Astrocyte (in vitro differentiated cells and primary cell): ENCODE data around the gene FLT3LG. TPM values are rescaled to one million over a fixed set of nuclear protein-coding genes. Genes with fewer than 3 reads are reported as not detected.

Experiments
- DNase-seq: peaks from one replicate; pipeline ENCODE4 v3.0.0-alpha.2; 2010; ENCODE audit warnings: low read depth
- FAIRE-seq: peaks from 2 replicates; lab custom pipeline; 2011; peaks lifted over from hg19 to GRCh38; lab: Jason Lieb, UNC
- H2AFZ ChIP-seq: 2 replicates; pipeline ENCODE4 v1.6.0; 2012; ENCODE audit warnings: low read depth, low read length, inconsistent platforms
- H3K27ac ChIP-seq: 2 replicates; pipeline ENCODE4 v1.5.1; 2011; ENCODE audit warnings: low read depth, low read length, inconsistent platforms
- H3K27me3 ChIP-seq: 2 replicates; pipeline ENCODE4 v1.6.0; 2011; ENCODE audit warnings: low read length, inconsistent platforms; ENCODE audit not compliant: insufficient read depth
- H3K36me3 ChIP-seq: 2 replicates; pipeline ENCODE4 v1.5.1; 2011; ENCODE audit warnings: low read length, inconsistent platforms; ENCODE audit not compliant: insufficient read depth
- H3K4me1 ChIP-seq: 2 replicates; pipeline ENCODE4 v1.5.1; 2011; ENCODE audit warnings: low read length, inconsistent platforms; ENCODE audit not compliant: insufficient read depth
- H3K4me2 ChIP-seq: 2 replicates; pipeline ENCODE4 v1.6.0; 2012; ENCODE audit warnings: low read length, inconsistent platforms
- H3K4me3 ChIP-seq: 2 replicates; pipeline ENCODE4 v1.5.1; 2011; ENCODE audit warnings: low read depth, mild to moderate bottlenecking, low read length, inconsistent platforms; ENCODE audit not compliant: insufficient read depth
- H3K79me2 ChIP-seq: 2 replicates; pipeline ENCODE4 v1.6.0; 2012; ENCODE audit warnings: mild to moderate bottlenecking, low read length, inconsistent platforms; ENCODE audit not compliant: insufficient read depth
- H3K9ac ChIP-seq: 2 replicates; pipeline ENCODE4 v1.6.0; 2012; ENCODE audit warnings: mild to moderate bottlenecking, low read length, inconsistent platforms
- H3K9me3 ChIP-seq: 2 replicates; pipeline ENCODE4 v1.5.1; 2012; ENCODE audit warnings: low read depth, mild to moderate bottlenecking, low read length, inconsistent platforms; ENCODE audit not compliant: insufficient read depth
- H4K20me1 ChIP-seq: 2 replicates; pipeline ENCODE4 v1.6.0; 2012; ENCODE audit warnings: low read length, inconsistent platforms; ENCODE audit not compliant: insufficient read depth
- H3K27ac Mint-ChIP-seq: one replicate; pipeline ENCODE4 v1.8.0; 2021; ENCODE audit warnings: mild to moderate bottlenecking, mixed read lengths; ENCODE audit not compliant: unreplicated experiment
- H3K27me3 Mint-ChIP-seq: one replicate; pipeline ENCODE4 v1.8.0; 2021; ENCODE audit warnings: low read depth, mixed read lengths; ENCODE audit not compliant: unreplicated experiment
- H3K36me3 Mint-ChIP-seq: one replicate; pipeline ENCODE4 v1.8.0; 2021; ENCODE audit warnings: low read depth, mixed read lengths; ENCODE audit not compliant: unreplicated experiment
- H3K4me1 Mint-ChIP-seq: one replicate; pipeline ENCODE4 v1.8.0; 2021; ENCODE audit warnings: low read depth, mixed read lengths; ENCODE audit not compliant: unreplicated experiment
- H3K4me3 Mint-ChIP-seq: one replicate; pipeline ENCODE4 v1.8.0; 2021; ENCODE audit warnings: mild to moderate bottlenecking, moderate library complexity, mixed read lengths; ENCODE audit not compliant: unreplicated experiment
- H3K9me3 Mint-ChIP-seq: one replicate; pipeline ENCODE4 v1.8.0; 2021; ENCODE audit warnings: mild to moderate bottlenecking, mixed read lengths; ENCODE audit not compliant: unreplicated experiment
- CTCF ChIP-seq: IDR thresholded peaks from 2 replicates; pipeline ENCODE4 v1.5.1; 2011; ENCODE audit warnings: low read depth, mild to moderate bottlenecking, inconsistent platforms, low read length, moderate library complexity; ENCODE audit not compliant: insufficient read depth
- EZH2 ChIP-seq: IDR thresholded peaks from 2 replicates; pipeline ENCODE4 v1.6.1; 2012; ENCODE audit warnings: mild to moderate bottlenecking, low read length, inconsistent platforms; ENCODE audit not compliant: insufficient read depth
- total RNA-seq: library from RNA; stranded (reverse); gene quantifications from 2 replicates; pipeline ENCODE4 v1.2.1, GENCODE V29; 2021

FLT3LG gene
- total RNA-seq, 1 donor from 2014 or later: not detected

GRCh38 chr19:49488863-49489537 is 15.0 kb downstream of the FLT3LG start:
- Mint-ChIP-seq H3K27me3 (no peaks in the 10 kb centered on the region), H3K4me3 (peak overlapping the region; percentile 94), H3K27ac (peak overlapping the region; percentile 92), H3K36me3 (peaks cover 37% of the 10 kb centered on the region), H3K4me1 (peaks cover 25% of the 10 kb centered on the region), H3K9me3 (no peaks in the 10 kb centered on the region)
- Histone ChIP-seq H3K9ac (peak overlapping the region; percentile 97), H3K36me3 (peaks cover 36% of the 10 kb centered on the region), H3K4me3 (peak overlapping the region; percentile 98), H3K4me1 (peaks cover 14% of the 10 kb centered on the region), H3K79me2 (peaks cover 38% of the 10 kb centered on the region), H3K27ac (peak overlapping the region; percentile 81), H3K9me3 (no peaks in the 10 kb centered on the region), H4K20me1 (peaks cover 55% of the 10 kb centered on the region), H3K27me3 (no peaks in the 10 kb centered on the region), H2AFZ (no peak overlapping the region), H3K4me2 (peak overlapping the region; percentile 91)
- DNase-seq (no peak), FAIRE-seq (no peak)
- TF ChIP-seq EZH2 (no peak), CTCF (no peak)

- peaks cover 38% of the 10 kb centered on the region for H3K79me2 ChIP-seq
- H2AFZ ChIP-seq: no peak overlapping the region
- no peaks in the 10 kb centered on the region for H3K9me3 ChIP-seq
- H3K4me2 ChIP-seq: peak overlapping the region; percentile 91
- Mint-ChIP-seq H3K27me3 (no peaks in the 10 kb centered on the region), H3K4me3 (peak overlapping the region; percentile 94), H3K9me3 (no peaks in the 10 kb centered on the region), H3K4me1 (peaks cover 25% of the 10 kb centered on the region), H3K27ac (peak overlapping the region; percentile 92), H3K36me3 (peaks cover 37% of the 10 kb centered on the region)
- no peaks in the 10 kb centered on the region for H3K27me3 ChIP-seq
- DNase-seq (no peak), FAIRE-seq (no peak)
- peaks cover 14% of the 10 kb centered on the region for H3K4me1 ChIP-seq
- peak overlapping the region; percentile 97 for H3K9ac ChIP-seq
- peaks cover 55% of the 10 kb centered on the region for H4K20me1 ChIP-seq
- peak overlapping the region; percentile 81 for H3K27ac ChIP-seq
- peak overlapping the region; percentile 98 for H3K4me3 ChIP-seq
- H3K36me3 ChIP-seq: peaks cover 36% of the 10 kb centered on the region
- TF ChIP-seq CTCF: no peak
- TF ChIP-seq EZH2: no peak
These were observed 15.7 kb downstream of the FLT3LG start for GRCh38 chr19:49489601-49490167.
